PFSK-1 (cell line): ENCODE measurements around the gene HEXIM1.

ENCODE experiments used
- FOXP2 ChIP-seq: optimal IDR thresholded peaks from 2 replicates; pipeline ENCODE3; 2011; ENCODE audit warnings: borderline replicate concordance, control low read depth, inconsistent platforms; ENCODE audit not compliant: insufficient read depth; ENCODE audit errors: extremely low read length, extremely low read depth
- POLR2AphosphoS5 ChIP-seq: IDR thresholded peaks from 2 replicates; pipeline ENCODE4 v1.6.1; 2012; ENCODE audit warnings: low read depth, mild to moderate bottlenecking, control low read depth, low read length, moderate library complexity
- SIN3A ChIP-seq: IDR thresholded peaks from 2 replicates; pipeline ENCODE4 v1.6.1; 2012; ENCODE audit warnings: mild to moderate bottlenecking, low read length, moderate library complexity, borderline replicate concordance; ENCODE audit not compliant: insufficient read depth
- TAF1 ChIP-seq: IDR thresholded peaks from 2 replicates; pipeline ENCODE4 v1.6.1; 2012; ENCODE audit warnings: low read length, control low read depth, borderline replicate concordance; ENCODE audit not compliant: insufficient read depth
- TF ChIP-seq, protein P1 (sequence below), 2 experiments: IDR thresholded peaks; 2 replicates each; pipeline versions ENCODE4 v1.6.1 to v1.8.0; 2011 to 2012; ENCODE audit warnings: low read depth in 2 of 2, low read length in 2 of 2, control low read depth in 1 of 2, inconsistent platforms in 1 of 2, mild to moderate bottlenecking in 1 of 2, moderate library complexity in 1 of 2; ENCODE audit not compliant: insufficient read depth in 1 of 2

DNA sequence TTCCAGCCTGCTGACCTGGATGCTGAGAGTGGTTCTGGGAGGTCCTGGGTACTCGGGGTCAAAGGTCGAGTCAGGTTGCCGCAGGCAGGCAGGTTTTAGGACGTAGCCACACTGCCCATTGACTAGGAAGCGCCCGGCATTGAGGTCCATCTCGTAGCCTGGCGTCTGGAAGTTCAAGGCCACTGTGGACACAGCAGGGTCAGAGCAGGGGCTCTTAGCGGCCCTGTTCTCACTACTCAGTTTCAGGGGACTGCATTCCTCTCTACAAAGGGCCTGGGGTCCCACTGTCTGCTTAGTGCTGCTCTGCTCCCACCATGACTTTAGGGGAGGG is 34.9 kb upstream of the HEXIM1 start:
- TF ChIP-seq TAF1 (no peak), POLR2AphosphoS5 (no peak), SIN3A (no peak), FOXP2 (no peak)
- TF ChIP-seq, protein P1, sequence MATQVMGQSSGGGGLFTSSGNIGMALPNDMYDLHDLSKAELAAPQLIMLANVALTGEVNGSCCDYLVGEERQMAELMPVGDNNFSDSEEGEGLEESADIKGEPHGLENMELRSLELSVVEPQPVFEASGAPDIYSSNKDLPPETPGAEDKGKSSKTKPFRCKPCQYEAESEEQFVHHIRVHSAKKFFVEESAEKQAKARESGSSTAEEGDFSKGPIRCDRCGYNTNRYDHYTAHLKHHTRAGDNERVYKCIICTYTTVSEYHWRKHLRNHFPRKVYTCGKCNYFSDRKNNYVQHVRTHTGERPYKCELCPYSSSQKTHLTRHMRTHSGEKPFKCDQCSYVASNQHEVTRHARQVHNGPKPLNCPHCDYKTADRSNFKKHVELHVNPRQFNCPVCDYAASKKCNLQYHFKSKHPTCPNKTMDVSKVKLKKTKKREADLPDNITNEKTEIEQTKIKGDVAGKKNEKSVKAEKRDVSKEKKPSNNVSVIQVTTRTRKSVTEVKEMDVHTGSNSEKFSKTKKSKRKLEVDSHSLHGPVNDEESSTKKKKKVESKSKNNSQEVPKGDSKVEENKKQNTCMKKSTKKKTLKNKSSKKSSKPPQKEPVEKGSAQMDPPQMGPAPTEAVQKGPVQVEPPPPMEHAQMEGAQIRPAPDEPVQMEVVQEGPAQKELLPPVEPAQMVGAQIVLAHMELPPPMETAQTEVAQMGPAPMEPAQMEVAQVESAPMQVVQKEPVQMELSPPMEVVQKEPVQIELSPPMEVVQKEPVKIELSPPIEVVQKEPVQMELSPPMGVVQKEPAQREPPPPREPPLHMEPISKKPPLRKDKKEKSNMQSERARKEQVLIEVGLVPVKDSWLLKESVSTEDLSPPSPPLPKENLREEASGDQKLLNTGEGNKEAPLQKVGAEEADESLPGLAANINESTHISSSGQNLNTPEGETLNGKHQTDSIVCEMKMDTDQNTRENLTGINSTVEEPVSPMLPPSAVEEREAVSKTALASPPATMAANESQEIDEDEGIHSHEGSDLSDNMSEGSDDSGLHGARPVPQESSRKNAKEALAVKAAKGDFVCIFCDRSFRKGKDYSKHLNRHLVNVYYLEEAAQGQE (IDR thresholded peaks at IDR 0.05; ENCODE audit: insufficient read depth in 1 of 2, low read depth in 2 of 2, low read length in 2 of 2), result no peak
